GM12873 (cell line): ENCODE measurements around the gene ATG13.

ENCODE experiments used
- TF ChIP-seq, protein P1 (sequence below): IDR thresholded peaks from 2 replicates; pipeline ENCODE4 v1.5.1; 2012; ENCODE audit warnings: low read depth, mild to moderate bottlenecking, moderate library complexity, low read length, control low read depth; ENCODE audit not compliant: insufficient read depth; ENCODE audit errors: missing control alignments

ATG13 gene

DNA sequence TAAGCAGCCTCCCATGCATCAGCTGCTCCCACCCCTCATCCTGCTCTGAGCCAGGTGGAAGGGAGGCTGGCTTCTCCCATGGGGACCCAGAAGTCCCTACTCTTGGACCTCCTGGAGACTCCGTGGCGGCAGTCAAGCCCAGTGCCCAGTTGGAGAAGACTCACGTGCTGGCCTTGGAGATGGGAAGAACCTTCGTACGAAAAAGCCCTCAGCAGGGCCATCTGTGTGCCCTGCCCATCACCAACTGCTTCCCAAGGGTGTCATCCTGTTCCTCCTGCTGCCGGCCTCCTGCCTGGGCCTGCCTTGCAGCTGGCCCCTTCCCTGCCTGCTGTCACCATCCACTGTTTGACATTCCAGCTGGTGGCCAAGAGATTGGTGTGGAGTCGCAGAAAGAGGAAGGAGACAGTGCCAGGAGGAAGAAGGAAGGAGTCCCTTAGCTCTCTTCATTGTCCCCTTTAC, 55.1 kb downstream of the ATG13 start:
- TF ChIP-seq, protein P1, sequence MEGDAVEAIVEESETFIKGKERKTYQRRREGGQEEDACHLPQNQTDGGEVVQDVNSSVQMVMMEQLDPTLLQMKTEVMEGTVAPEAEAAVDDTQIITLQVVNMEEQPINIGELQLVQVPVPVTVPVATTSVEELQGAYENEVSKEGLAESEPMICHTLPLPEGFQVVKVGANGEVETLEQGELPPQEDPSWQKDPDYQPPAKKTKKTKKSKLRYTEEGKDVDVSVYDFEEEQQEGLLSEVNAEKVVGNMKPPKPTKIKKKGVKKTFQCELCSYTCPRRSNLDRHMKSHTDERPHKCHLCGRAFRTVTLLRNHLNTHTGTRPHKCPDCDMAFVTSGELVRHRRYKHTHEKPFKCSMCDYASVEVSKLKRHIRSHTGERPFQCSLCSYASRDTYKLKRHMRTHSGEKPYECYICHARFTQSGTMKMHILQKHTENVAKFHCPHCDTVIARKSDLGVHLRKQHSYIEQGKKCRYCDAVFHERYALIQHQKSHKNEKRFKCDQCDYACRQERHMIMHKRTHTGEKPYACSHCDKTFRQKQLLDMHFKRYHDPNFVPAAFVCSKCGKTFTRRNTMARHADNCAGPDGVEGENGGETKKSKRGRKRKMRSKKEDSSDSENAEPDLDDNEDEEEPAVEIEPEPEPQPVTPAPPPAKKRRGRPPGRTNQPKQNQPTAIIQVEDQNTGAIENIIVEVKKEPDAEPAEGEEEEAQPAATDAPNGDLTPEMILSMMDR = no peak

DNA sequence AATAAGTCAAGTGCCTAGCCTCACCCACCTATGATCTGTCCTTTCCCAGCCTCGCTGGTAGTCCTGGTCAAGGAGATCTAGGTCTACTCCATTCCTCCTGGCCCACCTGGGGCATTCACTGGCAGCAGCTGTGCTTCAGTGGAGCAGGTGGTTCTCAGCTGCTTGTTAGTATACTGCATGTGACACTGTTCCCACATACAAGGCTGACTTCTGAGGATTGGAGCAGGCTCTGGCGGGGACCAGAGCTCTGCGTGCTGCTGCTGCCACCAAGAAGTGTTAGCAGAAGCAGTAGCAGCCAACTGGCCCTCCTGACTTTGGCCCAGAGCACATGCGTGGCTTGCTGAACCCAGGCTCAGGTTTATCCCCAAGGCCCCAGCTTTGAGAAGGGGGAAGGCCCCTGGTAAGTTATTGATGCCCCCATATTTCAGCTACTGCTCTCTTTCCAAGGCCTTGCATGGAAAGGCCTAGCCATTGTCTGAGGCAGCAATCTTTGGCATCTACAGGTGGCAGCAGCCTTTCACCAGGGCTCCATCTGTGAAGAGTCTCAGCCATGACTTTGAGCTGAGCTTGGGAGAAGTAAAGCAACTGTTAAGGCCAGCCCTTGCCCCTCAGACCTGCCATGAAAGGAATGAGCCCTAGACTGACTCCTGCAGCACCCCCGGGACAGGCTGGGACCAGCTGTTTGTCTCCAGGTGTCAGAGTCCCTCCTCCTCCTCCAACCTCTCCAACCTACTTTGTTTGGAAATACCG, 56.5 kb downstream of the ATG13 start:
- TF ChIP-seq, protein P1 = no peak

DNA sequence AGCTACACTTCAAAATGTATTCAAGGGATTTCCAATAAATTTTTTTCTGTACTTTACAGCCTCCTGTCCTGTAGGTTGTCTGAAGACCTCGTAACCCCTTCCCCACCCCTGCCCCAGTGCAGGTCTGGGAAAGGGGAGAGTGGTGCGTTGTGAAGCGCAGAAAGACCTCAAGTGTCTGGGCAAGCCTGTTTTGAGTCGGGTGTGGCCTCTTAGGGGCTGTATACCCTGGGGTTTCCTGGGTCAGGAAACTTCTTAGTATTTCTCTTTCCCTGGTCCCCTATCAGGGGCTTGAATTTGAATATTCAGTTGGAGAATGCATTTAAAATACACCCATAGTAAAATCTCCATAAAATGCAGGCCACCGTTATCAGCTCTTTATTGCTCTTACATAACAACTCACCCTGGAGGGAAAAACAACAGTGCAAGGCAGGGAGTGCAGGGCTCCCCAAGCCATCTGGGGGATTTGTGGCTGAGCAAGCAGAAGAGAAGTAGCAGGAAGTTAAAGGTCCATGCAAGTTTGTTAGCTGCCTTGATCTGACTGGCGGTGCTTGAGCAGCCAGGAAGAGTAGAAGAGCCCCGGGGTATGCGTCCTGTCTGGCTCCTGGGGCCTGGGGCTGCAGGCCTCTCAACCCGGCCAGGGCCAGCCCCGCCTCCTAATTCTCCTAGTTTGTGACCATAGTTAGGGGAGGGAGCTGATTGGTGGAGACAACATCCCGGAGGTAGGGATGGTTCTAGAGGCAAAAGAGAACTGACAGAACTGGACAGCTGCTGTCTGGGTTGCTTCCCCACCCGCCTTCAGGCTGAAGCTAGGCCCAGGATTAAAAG, 57.3 kb downstream of the ATG13 start:
- TF ChIP-seq, protein P1 = no peak

DNA sequence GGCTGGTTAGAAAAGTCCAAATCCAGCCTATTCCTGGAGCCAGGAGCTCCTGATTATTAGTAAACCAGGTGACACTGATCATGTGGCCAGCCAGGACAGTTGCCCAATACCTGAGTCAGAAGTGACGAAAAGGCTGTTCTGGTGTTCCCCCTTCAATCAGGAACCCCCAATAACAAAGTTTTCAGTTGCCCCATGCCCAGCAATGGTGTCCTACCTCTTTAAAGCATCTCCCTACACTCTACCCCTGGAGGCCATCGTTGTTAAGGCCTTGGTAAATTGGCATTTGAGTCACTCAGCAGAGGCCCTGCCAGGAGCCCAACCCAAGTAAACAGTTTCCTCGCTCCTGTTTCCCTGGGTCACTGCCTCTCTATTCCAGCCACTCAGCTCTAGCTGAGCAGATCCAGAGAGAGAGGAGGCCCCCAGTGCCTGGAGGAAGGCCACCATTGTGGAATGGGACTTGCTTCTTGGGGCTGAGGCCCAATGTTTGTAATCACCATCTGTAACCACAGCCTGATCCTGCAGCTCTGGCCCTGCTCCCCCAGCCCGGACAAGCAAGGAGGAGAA, 58.0 kb downstream of the ATG13 start:
- TF ChIP-seq, protein P1 = no peak

DNA sequence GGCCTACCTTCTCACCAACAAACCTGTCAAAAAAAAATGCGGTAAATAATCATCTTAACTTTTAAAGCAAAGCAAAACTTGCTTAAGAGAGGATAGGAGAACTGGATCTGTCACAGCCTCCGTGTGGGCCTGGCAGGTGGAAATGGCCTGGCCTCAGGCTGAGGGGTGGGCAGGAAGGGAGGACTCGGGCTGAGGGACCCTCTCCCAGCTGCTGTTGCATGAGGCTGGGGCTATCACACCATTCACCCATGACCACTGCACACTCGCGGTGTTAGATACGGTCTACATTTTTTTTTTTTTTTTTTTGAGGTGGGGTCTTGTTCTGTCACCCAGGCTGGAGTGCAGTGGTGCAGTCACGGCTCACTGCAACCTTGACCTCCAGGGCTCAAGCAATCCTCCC, 58.6 kb downstream of the ATG13 start:
- TF ChIP-seq, protein P1 = no peak

DNA sequence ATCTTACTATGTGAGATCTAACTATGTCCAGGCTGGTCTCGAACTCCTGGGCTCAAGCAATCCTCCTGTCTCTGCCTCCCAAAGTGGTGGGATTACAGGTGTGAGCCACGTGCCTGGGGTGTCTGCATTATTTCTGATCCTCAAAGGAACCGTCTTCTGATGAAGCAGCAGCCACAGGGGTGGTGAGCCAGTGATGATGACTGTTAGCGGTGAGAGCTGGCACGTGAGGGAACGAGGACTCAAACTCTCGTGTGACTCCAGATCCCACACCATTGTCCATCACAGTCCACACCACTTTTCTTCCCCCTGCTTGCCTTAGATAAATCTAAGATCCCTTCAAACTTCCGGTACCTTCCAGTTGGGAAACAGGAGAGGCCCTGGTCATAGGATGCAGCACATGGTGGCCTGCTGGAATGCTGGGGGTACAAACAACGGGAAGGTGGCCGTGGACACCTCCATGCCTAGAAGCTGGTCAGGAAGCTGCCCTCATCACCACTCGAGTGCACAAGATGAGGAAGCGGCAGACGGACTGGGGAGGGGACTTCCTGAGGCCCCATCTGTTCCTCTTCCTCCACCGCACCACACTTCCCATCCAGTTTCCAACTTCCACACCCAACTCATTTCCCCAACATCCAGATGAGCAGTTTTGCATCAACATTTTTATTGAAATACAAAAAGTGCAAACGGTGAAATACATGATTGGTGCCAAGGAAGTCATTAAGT, 59.2 kb downstream of the ATG13 start:
- TF ChIP-seq, protein P1 = no peak

DNA sequence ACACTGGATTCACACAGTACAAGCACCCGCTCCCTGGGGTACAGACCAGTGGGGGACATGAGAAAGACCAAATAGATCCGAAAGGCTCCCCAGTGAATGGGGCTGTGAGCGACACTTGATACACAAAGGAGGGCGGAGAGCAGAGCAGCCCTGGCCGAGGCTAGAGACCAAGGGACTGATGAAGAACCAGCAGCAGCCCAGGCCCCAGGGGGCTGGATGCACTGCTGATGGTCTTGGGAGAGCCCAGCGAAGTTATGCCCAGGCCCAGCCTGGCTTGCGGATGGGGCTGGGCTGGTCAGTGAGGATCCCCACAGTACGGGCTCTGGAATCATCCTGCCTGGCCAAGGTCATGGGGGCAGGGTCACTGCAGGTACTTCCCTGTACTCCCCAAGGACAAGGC, 59.8 kb downstream of the ATG13 start:
- TF ChIP-seq, protein P1 = no peak
